IMR-90 (cell line): ENCODE data around the gene REXO5. TPM values are rescaled to one million over a fixed set of nuclear protein-coding genes. Genes with fewer than 3 reads are reported as not detected.

Experiments
- ATAC-seq: fragments of 200-7000 bp; cut with Tn5 transposase; 2 replicates; pipeline ENCODE4 v1.9.1; 2020; ENCODE audit warnings: low read depth, mild to moderate bottlenecking, moderate library complexity
- BruUV-seq: library from RNA; stranded (reverse); fragments of 400-500 nt; replicated peaks from 2 replicates; lab custom pipeline; 2021; lab: Mats Ljungman, UMichigan
- CTCF ChIA-PET: fragments of 300-600 bp; formaldehyde crosslinking; extraction: SDS; loops from one replicate; lab custom pipeline; 2021; ENCODE audit warnings: antibody characterized with exemption; lab: Yijun Ruan, JAX
- POLR2A ChIA-PET: fragments of 300-600 bp; sonication (Branson Sonifier 250); formaldehyde crosslinking; loops from one replicate; lab custom pipeline; 2022; ENCODE audit warnings: antibody characterized with exemption; ENCODE audit not compliant: unreplicated experiment; lab: Charles Lee
- DNase-seq: peaks from one replicate; pipeline ENCODE4 v3.0.0; 2013
- H2AFZ ChIP-seq: replicated peaks from 2 replicates; pipeline ENCODE3; 2013; ENCODE audit warnings: low read length, mild to moderate bottlenecking; ENCODE audit not compliant: poor library complexity
- H2AK5ac ChIP-seq: 2 replicates; pipeline ENCODE4 v1.6.1; 2013; ENCODE audit warnings: low read depth, low read length, inconsistent platforms
- H2AK9ac ChIP-seq: replicated peaks from 2 replicates; pipeline ENCODE3; 2013; ENCODE audit warnings: mild to moderate bottlenecking, low read depth, low read length, moderate library complexity; ENCODE audit not compliant: poor library complexity
- H2BK120ac ChIP-seq: 2 replicates; pipeline ENCODE4 v1.6.1; 2013; ENCODE audit warnings: low read depth, low read length, inconsistent platforms
- H2BK15ac ChIP-seq: 3 replicates; pipeline ENCODE4 v1.6.1; 2013; ENCODE audit warnings: low read depth, low read length, inconsistent platforms
- H2BK20ac ChIP-seq: 2 replicates; pipeline ENCODE4 v1.6.1; 2013; ENCODE audit warnings: low read depth, mild to moderate bottlenecking, inconsistent platforms, low read length, moderate library complexity
- H2BK5ac ChIP-seq: 2 replicates; pipeline ENCODE4 v1.6.1; 2013; ENCODE audit warnings: mild to moderate bottlenecking, low read depth, low read length, inconsistent platforms; ENCODE audit not compliant: poor library complexity, severe bottlenecking
- H3K14ac ChIP-seq: replicated peaks from 2 replicates; pipeline ENCODE4 v1.6.1; 2013; ENCODE audit warnings: low read depth, low read length, inconsistent platforms
- H3K18ac ChIP-seq: 2 replicates; pipeline ENCODE4 v1.6.1; 2013; ENCODE audit warnings: low read depth, low read length, control low read depth
- H3K23ac ChIP-seq: 2 replicates; pipeline ENCODE4 v1.6.1; 2013; ENCODE audit warnings: low read depth, low read length, inconsistent platforms
- H3K27ac ChIP-seq: 2 replicates; pipeline ENCODE4 v1.5.1; 2013; ENCODE audit warnings: mild to moderate bottlenecking, control low read depth, low read length; ENCODE audit not compliant: insufficient read depth
- H3K27me3 ChIP-seq: 2 replicates; pipeline ENCODE4 v1.6.1; 2013; ENCODE audit warnings: low read length; ENCODE audit not compliant: control insufficient read depth, insufficient read depth
- H3K36me3 ChIP-seq: 2 replicates; pipeline ENCODE4 v1.6.1; 2013; ENCODE audit warnings: low read length, mixed read lengths; ENCODE audit not compliant: control insufficient read depth, insufficient read depth
- H3K4ac ChIP-seq: 2 replicates; pipeline ENCODE4 v1.6.1; 2013; ENCODE audit warnings: low read depth, low read length, inconsistent platforms
- H3K4me1 ChIP-seq: 2 replicates; pipeline ENCODE4 v1.6.1; 2013; ENCODE audit warnings: low read length, mixed read lengths; ENCODE audit not compliant: control insufficient read depth, insufficient read depth
- H3K4me2 ChIP-seq: 2 replicates; pipeline ENCODE4 v1.6.1; 2013; ENCODE audit warnings: low read depth, mild to moderate bottlenecking, control low read depth, low read length, moderate library complexity
- H3K4me3 ChIP-seq: 2 replicates; pipeline ENCODE4 v1.5.1; 2013; ENCODE audit warnings: low read depth, mild to moderate bottlenecking, control low read depth, low read length, moderate library complexity; ENCODE audit not compliant: insufficient read depth
- H3K56ac ChIP-seq: 2 replicates; pipeline ENCODE4 v1.6.1; 2013; ENCODE audit warnings: low read length, inconsistent platforms; ENCODE audit not compliant: insufficient read depth; ENCODE audit errors: extremely low read depth
- H3K79me1 ChIP-seq, 2 experiments: 2 replicates each; pipeline ENCODE4 v1.6.1; 2013; ENCODE audit warnings: low read length in 2 of 2, inconsistent platforms in 1 of 2, low read depth in 1 of 2
- H3K9ac ChIP-seq: 2 replicates; pipeline ENCODE4 v1.6.1; 2013; ENCODE audit warnings: low read depth, low read length, control low read depth
- H3K9me1 ChIP-seq: 2 replicates; pipeline ENCODE4 v1.6.1; 2013; ENCODE audit warnings: low read length, inconsistent platforms; ENCODE audit not compliant: insufficient read depth
- H3K9me3 ChIP-seq: 2 replicates; pipeline ENCODE4 v1.6.1; 2013; ENCODE audit warnings: low read length; ENCODE audit not compliant: control insufficient read depth, insufficient read depth
- H4K20me1 ChIP-seq: 2 replicates; pipeline ENCODE4 v1.6.1; 2013; ENCODE audit warnings: low read length, inconsistent platforms; ENCODE audit not compliant: insufficient read depth
- H4K5ac ChIP-seq: 2 replicates; pipeline ENCODE4 v1.6.1; 2013; ENCODE audit warnings: mild to moderate bottlenecking, low read depth, low read length, control low read depth
- H4K8ac ChIP-seq, 2 experiments: 2 replicates each; pipeline ENCODE4 v1.6.1; 2013; ENCODE audit warnings: low read depth in 2 of 2, low read length in 2 of 2, control low read depth in 1 of 2, inconsistent platforms in 1 of 2
- H4K91ac ChIP-seq: 2 replicates; pipeline ENCODE4 v1.6.1; 2013; ENCODE audit warnings: low read depth, low read length, inconsistent platforms; ENCODE audit not compliant: insufficient read depth
- ELK1 ChIP-seq: fragments of 150-350 bp; IDR thresholded peaks from 2 replicates; pipeline ENCODE4 v1.6.1; 2016; ENCODE audit warnings: low read depth, mild to moderate bottlenecking, low read length, moderate library complexity, borderline replicate concordance
- FOS ChIP-seq: fragments of 150-350 bp; IDR thresholded peaks from 2 replicates; pipeline ENCODE4 v1.6.1; 2016; ENCODE audit warnings: low read depth, low read length
- MAZ ChIP-seq: IDR thresholded peaks from 2 replicates; pipeline ENCODE4 v1.6.1; 2012; ENCODE audit warnings: low read depth, mild to moderate bottlenecking, low read length, improper control_type of control experiment, moderate library complexity, borderline replicate concordance
- NFE2L2 ChIP-seq: fragments of 150-350 bp; IDR thresholded peaks from 2 replicates; pipeline ENCODE4 v1.6.1; 2016; ENCODE audit warnings: low read depth, mild to moderate bottlenecking, low read length
- RAD21 ChIP-seq: IDR thresholded peaks from 2 replicates; pipeline ENCODE4 v1.6.1; 2012; ENCODE audit warnings: low read length, improper control_type of control experiment
- RCOR1 ChIP-seq: IDR thresholded peaks from 2 replicates; pipeline ENCODE4 v1.6.1; 2012; ENCODE audit warnings: mild to moderate bottlenecking, low read length, improper control_type of control experiment; ENCODE audit not compliant: insufficient replicate concordance
- SMC3 ChIP-seq: fragments of 150-350 bp; IDR thresholded peaks from 2 replicates; pipeline ENCODE4 v1.6.1; 2016; ENCODE audit warnings: low read depth, mild to moderate bottlenecking, antibody characterized with exemption, low read length, moderate library complexity
- dilution Hi-C: fragments of 300-500 bp; cut with HindIII; formaldehyde crosslinking; loops from one replicate; pipeline ENCODE4 v1.14.3; 2018; ENCODE audit warnings: low sequenced_read_pairs; ENCODE audit not compliant: unreplicated experiment
- in situ Hi-C: fragments of 300-500 bp; cut with MboI; formaldehyde crosslinking; loops from 3 replicates; pipeline ENCODE4 v1.14.3; 2019; ENCODE audit warnings: low sequenced_read_pairs, inconsistent platforms, mixed read lengths
- intact Hi-C: fragments of 100-400 bp; cut with micrococcal nuclease; formaldehyde crosslinking; loops from 2 replicates; pipeline ENCODE4 v1.10.0; 2022
- polyA plus RNA-seq, 3 experiments: library from polyadenylated mRNA; depleted of rRNA; stranded (reverse); fragments of >200 nt; gene quantifications; 2 replicates each; pipeline ENCODE4 v1.2.3, GENCODE V29; 2012; ENCODE audit warnings: low replicate concordance in 1 of 3
- total RNA-seq: library from RNA; depleted of rRNA; stranded (reverse); fragments of >200 nt; gene quantifications from 2 replicates; pipeline ENCODE4 v1.2.3, GENCODE V29; 2012
- TF ChIP-seq, protein P1 (sequence below): conservative IDR thresholded peaks from 2 replicates; pipeline ENCODE4 v1.5.1; 2012; ENCODE audit warnings: mild to moderate bottlenecking, low read depth, low read length, improper control_type of control experiment

Gene REXO5
- total and polyA plus RNA-seq, 2 of the 4 experiments (the other 2 are of a cell fraction) = 3.7 to 7.0 TPM

- H2BK15ac ChIP-seq = no peak overlapping the region
- H2AK9ac ChIP-seq = no peak overlapping the region
- H3K14ac ChIP-seq = no peak overlapping the region
- H2BK120ac ChIP-seq = no peak overlapping the region
- intact Hi-C loops = no loop called here
- no peak overlapping the region for H3K4ac ChIP-seq
- no peak overlapping the region for H3K4me3 ChIP-seq
- TF ChIP-seq MAZ (no peak), RAD21 (no peak), RCOR1 (no peak), FOS (no peak), NFE2L2 (no peak), SMC3 (no peak), ELK1 (no peak)
- TF ChIP-seq, protein P1, sequence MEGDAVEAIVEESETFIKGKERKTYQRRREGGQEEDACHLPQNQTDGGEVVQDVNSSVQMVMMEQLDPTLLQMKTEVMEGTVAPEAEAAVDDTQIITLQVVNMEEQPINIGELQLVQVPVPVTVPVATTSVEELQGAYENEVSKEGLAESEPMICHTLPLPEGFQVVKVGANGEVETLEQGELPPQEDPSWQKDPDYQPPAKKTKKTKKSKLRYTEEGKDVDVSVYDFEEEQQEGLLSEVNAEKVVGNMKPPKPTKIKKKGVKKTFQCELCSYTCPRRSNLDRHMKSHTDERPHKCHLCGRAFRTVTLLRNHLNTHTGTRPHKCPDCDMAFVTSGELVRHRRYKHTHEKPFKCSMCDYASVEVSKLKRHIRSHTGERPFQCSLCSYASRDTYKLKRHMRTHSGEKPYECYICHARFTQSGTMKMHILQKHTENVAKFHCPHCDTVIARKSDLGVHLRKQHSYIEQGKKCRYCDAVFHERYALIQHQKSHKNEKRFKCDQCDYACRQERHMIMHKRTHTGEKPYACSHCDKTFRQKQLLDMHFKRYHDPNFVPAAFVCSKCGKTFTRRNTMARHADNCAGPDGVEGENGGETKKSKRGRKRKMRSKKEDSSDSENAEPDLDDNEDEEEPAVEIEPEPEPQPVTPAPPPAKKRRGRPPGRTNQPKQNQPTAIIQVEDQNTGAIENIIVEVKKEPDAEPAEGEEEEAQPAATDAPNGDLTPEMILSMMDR = no peak
- no peak overlapping the region for H3K56ac ChIP-seq
- H3K27me3 ChIP-seq = no peaks in the 10 kb centered on the region
- no peak for DNase-seq
- H3K4me2 ChIP-seq = no peak overlapping the region
- no TSS peak for BruUV-seq
- no peak overlapping the region for H4K8ac ChIP-seq
- H4K20me1 ChIP-seq = no peaks in the 10 kb centered on the region
- no peak overlapping the region for H2BK5ac ChIP-seq
- no peak overlapping the region for H4K91ac ChIP-seq
- no peak overlapping the region for H2AK5ac ChIP-seq
- no peaks in the 10 kb centered on the region for H3K79me1 ChIP-seq
- no peak overlapping the region for H4K5ac ChIP-seq
- no peaks in the 10 kb centered on the region for H3K9me1 ChIP-seq
- no peak for ATAC-seq
- no peak overlapping the region for H3K9ac ChIP-seq
- no peak overlapping the region for H3K23ac ChIP-seq
- POLR2A ChIA-PET = no interaction called here
- dilution Hi-C loops = no loop called here
- no peak overlapping the region for H3K27ac ChIP-seq
- no peaks in the 10 kb centered on the region for H3K36me3 ChIP-seq
- H2BK20ac ChIP-seq = no peak overlapping the region
- in situ Hi-C loops = no loop called here
- H3K18ac ChIP-seq = no peak overlapping the region
- no peak overlapping the region for H2AFZ ChIP-seq
- H3K4me1 ChIP-seq = no peaks in the 10 kb centered on the region
- CTCF ChIA-PET = no interaction called here
- H3K9me3 ChIP-seq = no peaks in the 10 kb centered on the region
Measured at GRCh38 chr16:20767577-20767976, 38.8 kb upstream of the REXO5 start.
